HEK293 (cell line): ENCODE results near the gene SLC2A8.

Experiments
- CTCF ChIA-PET: fragments of 350-600 bp; formaldehyde crosslinking; extraction: SDS; loops from one replicate; lab custom pipeline; 2021; ENCODE audit warnings: antibody characterized with exemption; lab: Yijun Ruan, JAX
- POLR2A ChIA-PET: fragments of 300-600 bp; formaldehyde crosslinking; extraction: SDS; loops from one replicate; lab custom pipeline; 2020; ENCODE audit warnings: antibody characterized with exemption, inconsistent platforms; lab: Yijun Ruan, JAX
- H3K27ac ChIP-seq: fragments of 200-500 bp; sonication (Bioruptor generic); 2 replicates; pipeline ENCODE4 v1.5.1; 2014; ENCODE audit warnings: low read depth, low read length, control low read depth, inconsistent platforms; ENCODE audit errors: extremely low read depth
- H3K36me3 ChIP-seq, 2 experiments: fragments of 200-500 bp in 1 of 2; sonication (Bioruptor generic) in 1 of 2; 1 replicate in 1 of 2; 2 replicates in 1 of 2; pipeline ENCODE4 v1.5.1; 2014 to 2017; ENCODE audit warnings: inconsistent platforms in 2 of 2, low read length in 2 of 2; ENCODE audit not compliant: control insufficient read depth in 2 of 2, insufficient read depth in 1 of 2
- H3K4me1 ChIP-seq: fragments of 200-500 bp; sonication (Bioruptor generic); 2 replicates; pipeline ENCODE4 v1.5.1; 2014; ENCODE audit warnings: mild to moderate bottlenecking, low read length, inconsistent platforms; ENCODE audit not compliant: control insufficient read depth, insufficient read depth
- H3K4me3 ChIP-seq: 2 replicates; pipeline ENCODE4 v1.5.1; 2011; ENCODE audit warnings: low read depth, mild to moderate bottlenecking, control low read depth, low read length, moderate library complexity
- H3K9me3 ChIP-seq: fragments of 200-500 bp; sonication (Bioruptor generic); 2 replicates; pipeline ENCODE4 v1.5.1; 2014; ENCODE audit warnings: low read depth, low read length, inconsistent platforms; ENCODE audit not compliant: control insufficient read depth, insufficient read depth
- HOXA7 ChIP-seq: sonication (generic); formaldehyde crosslinking; IDR thresholded peaks from 2 replicates; pipeline ENCODE4 v1.8.1; 2022; ENCODE audit warnings: missing genetic modification reagents, borderline replicate concordance
- MYNN ChIP-seq: fragments of 450-650 bp; formaldehyde crosslinking; IDR thresholded peaks from 2 replicates; pipeline ENCODE4 v1.5.1; 2016; ENCODE audit warnings: missing biosample characterization, missing genetic modification characterization, borderline replicate concordance
- TRIM28 ChIP-seq: IDR thresholded peaks from 2 replicates; pipeline ENCODE4 v1.6.1; 2011; ENCODE audit warnings: low read length, control low read depth, borderline replicate concordance
- YY1 ChIP-seq: fragments of 450-650 bp; formaldehyde crosslinking; IDR thresholded peaks from 2 replicates; pipeline ENCODE4 v1.5.1; 2018; ENCODE audit warnings: missing biosample characterization, missing genetic modification characterization
- ZBTB20 ChIP-seq: fragments of 450-650 bp; formaldehyde crosslinking; IDR thresholded peaks from 2 replicates; pipeline ENCODE4 v1.5.1; 2016; ENCODE audit warnings: missing biosample characterization, missing genetic modification characterization
- ZNF112 ChIP-seq: fragments of 450-650 bp; formaldehyde crosslinking; IDR thresholded peaks from 2 replicates; pipeline ENCODE4 v1.5.0; 2017; ENCODE audit warnings: missing biosample characterization, missing genetic modification characterization
- ZNF138 ChIP-seq: fragments of 450-650 bp; formaldehyde crosslinking; IDR thresholded peaks from 2 replicates; pipeline ENCODE4 v1.5.1; 2016; ENCODE audit warnings: missing biosample characterization, missing genetic modification characterization, borderline replicate concordance
- ZNF202 ChIP-seq: fragments of 450-650 bp; formaldehyde crosslinking; IDR thresholded peaks from 2 replicates; pipeline ENCODE4 v1.5.1; 2016; ENCODE audit warnings: missing biosample characterization, missing genetic modification characterization, borderline replicate concordance
- ZNF223 ChIP-seq: fragments of 450-650 bp; formaldehyde crosslinking; IDR thresholded peaks from 2 replicates; pipeline ENCODE4 v1.5.1; 2016; ENCODE audit warnings: missing biosample characterization, missing genetic modification characterization
- ZNF48 ChIP-seq: fragments of 450-650 bp; formaldehyde crosslinking; IDR thresholded peaks from 2 replicates; pipeline ENCODE4 v1.5.1; 2016; ENCODE audit warnings: missing biosample characterization, missing genetic modification characterization
- ZNF549 ChIP-seq: fragments of 450-650 bp; IDR thresholded peaks from 2 replicates; pipeline ENCODE4 v1.5.1; 2018; ENCODE audit warnings: missing biosample characterization, missing genetic modification characterization, mild to moderate bottlenecking, inconsistent platforms, moderate library complexity
- ZNF558 ChIP-seq: fragments of 450-650 bp; formaldehyde crosslinking; IDR thresholded peaks from 2 replicates; pipeline ENCODE4 v1.5.1; 2016; ENCODE audit warnings: missing biosample characterization, missing genetic modification characterization
- ZNF654 ChIP-seq: fragments of 450-650 bp; formaldehyde crosslinking; IDR thresholded peaks from 2 replicates; pipeline ENCODE4 v1.5.1; 2016; ENCODE audit warnings: low read depth, missing biosample characterization, missing genetic modification characterization
- ZNF664 ChIP-seq: fragments of 450-650 bp; formaldehyde crosslinking; IDR thresholded peaks from 2 replicates; pipeline ENCODE4 v1.5.1; 2016; ENCODE audit warnings: missing biosample characterization, missing genetic modification characterization
- ZNF677 ChIP-seq: fragments of 450-650 bp; IDR thresholded peaks from 2 replicates; pipeline ENCODE4 v1.5.0; 2018; ENCODE audit warnings: missing biosample characterization, mild to moderate bottlenecking, missing genetic modification characterization, moderate library complexity
- ZNF707 ChIP-seq: fragments of 450-650 bp; formaldehyde crosslinking; IDR thresholded peaks from 2 replicates; pipeline ENCODE4 v1.5.1; 2016; ENCODE audit warnings: missing biosample characterization, missing genetic modification characterization
- TF ChIP-seq, protein P1 (sequence below): fragments of 450-650 bp; formaldehyde crosslinking; IDR thresholded peaks from 2 replicates; pipeline ENCODE4 v1.5.1; 2016; ENCODE audit warnings: missing biosample characterization, missing genetic modification characterization, borderline replicate concordance
- TF ChIP-seq, protein P2 (sequence below): fragments of 450-650 bp; formaldehyde crosslinking; IDR thresholded peaks from 2 replicates; pipeline ENCODE4 v1.5.1; 2016; ENCODE audit warnings: missing biosample characterization, missing genetic modification characterization
- TF ChIP-seq, protein P3 (sequence below): fragments of 450-650 bp; formaldehyde crosslinking; IDR thresholded peaks from 2 replicates; pipeline ENCODE4 v1.5.1; 2016; ENCODE audit warnings: missing biosample characterization, missing genetic modification characterization
- TF ChIP-seq, protein P4 (sequence below): fragments of 450-650 bp; formaldehyde crosslinking; IDR thresholded peaks from 2 replicates; pipeline ENCODE4 v1.5.1; 2017; ENCODE audit warnings: missing biosample characterization, missing genetic modification characterization
- TF ChIP-seq, protein P5 (sequence below): fragments of 450-650 bp; formaldehyde crosslinking; IDR thresholded peaks from 2 replicates; pipeline ENCODE4 v1.5.1; 2016; ENCODE audit warnings: missing biosample characterization, missing genetic modification characterization
- TF ChIP-seq, protein P6 (sequence below): fragments of 450-650 bp; formaldehyde crosslinking; IDR thresholded peaks from 2 replicates; pipeline ENCODE4 v1.5.1; 2017; ENCODE audit warnings: missing biosample characterization, mild to moderate bottlenecking, missing genetic modification characterization, moderate library complexity

Gene SLC2A8

DNA sequence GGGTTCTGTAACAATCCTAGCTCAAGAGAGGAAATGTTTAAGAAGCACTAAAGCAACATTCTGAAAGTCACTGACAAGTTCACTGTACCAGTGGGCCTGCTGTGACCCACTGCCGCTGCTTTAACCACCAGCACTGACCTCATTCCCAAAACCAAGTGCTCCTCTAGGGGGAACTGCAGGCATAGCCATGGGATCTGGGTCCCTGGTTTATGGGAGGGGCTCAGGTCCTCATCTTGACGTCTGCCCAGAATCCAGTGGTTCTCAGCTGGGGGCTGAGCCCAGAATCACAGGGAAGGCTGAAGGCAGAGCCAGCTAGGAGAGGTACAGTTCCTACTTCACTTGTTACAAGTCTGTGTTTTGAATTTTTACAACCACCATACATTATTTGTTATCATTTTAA, 36.1 kb upstream of the SLC2A8 start (continued):
- TF ChIP-seq, protein P1, sequence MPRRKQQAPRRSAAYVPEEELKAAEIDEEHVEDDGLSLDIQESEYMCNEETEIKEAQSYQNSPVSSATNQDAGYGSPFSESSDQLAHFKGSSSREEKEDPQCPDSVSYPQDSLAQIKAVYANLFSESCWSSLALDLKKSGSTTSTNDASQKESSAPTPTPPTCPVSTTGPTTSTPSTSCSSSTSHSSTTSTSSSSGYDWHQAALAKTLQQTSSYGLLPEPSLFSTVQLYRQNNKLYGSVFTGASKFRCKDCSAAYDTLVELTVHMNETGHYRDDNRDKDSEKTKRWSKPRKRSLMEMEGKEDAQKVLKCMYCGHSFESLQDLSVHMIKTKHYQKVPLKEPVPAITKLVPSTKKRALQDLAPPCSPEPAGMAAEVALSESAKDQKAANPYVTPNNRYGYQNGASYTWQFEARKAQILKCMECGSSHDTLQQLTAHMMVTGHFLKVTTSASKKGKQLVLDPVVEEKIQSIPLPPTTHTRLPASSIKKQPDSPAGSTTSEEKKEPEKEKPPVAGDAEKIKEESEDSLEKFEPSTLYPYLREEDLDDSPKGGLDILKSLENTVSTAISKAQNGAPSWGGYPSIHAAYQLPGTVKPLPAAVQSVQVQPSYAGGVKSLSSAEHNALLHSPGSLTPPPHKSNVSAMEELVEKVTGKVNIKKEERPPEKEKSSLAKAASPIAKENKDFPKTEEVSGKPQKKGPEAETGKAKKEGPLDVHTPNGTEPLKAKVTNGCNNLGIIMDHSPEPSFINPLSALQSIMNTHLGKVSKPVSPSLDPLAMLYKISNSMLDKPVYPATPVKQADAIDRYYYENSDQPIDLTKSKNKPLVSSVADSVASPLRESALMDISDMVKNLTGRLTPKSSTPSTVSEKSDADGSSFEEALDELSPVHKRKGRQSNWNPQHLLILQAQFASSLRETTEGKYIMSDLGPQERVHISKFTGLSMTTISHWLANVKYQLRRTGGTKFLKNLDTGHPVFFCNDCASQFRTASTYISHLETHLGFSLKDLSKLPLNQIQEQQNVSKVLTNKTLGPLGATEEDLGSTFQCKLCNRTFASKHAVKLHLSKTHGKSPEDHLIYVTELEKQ (tag by site-specific recombination) = no peak
- peak; percentile 16 for TF ChIP-seq ZNF654 (tag by site-specific recombination)

DNA sequence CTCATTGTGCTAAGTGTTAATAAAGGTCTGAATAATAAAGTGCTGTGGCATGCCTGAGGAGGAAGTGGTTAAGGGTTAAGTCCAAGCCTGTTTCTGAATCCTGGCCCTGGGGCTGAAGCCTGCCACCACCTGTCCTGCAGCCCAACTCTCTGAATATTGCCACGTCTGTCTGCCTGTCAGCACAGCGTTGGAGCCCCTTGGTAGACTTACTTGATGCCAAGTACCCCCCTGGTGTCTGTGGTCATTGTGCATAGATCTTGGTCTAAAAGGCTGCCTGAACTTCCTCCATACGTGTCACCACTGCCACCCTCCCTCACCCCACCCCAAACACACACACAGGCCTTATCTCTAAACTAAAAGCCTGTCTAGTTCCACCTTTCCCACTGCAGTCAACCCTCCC, 35.4 kb upstream of the SLC2A8 start:
- ChIA-PET POLR2A (interaction anchor here (0.8 to 2.5 kb wide), 3 partner anchors 35 to 137 kb away, joined by 3 to 12 read pairs (median 3); partner anchors contain the start of genes SLC2A8 and ZNF79), CTCF (interaction anchor here (0.6 to 1.5 kb wide), 5 partner anchors 8 to 224 kb away, joined by 3 to 4 read pairs (median 3); no protein-coding TSS in a partner anchor)
- H3K9me3 ChIP-seq = no peaks in the 10 kb centered on the region
- no peaks in the 10 kb centered on the region for H3K4me1 ChIP-seq
- no peak overlapping the region for H3K27ac ChIP-seq
- TF ChIP-seq ZNF558 (tag by site-specific recombination) (no peak), ZNF48 (no peak), ZNF138 (no peak), HOXA7 (CRISPR knock-in tag) (no peak), ZNF677 (tag by site-specific recombination) (no peak), TRIM28 (no peak), ZBTB20 (no peak)
- TF ChIP-seq, protein P2, sequence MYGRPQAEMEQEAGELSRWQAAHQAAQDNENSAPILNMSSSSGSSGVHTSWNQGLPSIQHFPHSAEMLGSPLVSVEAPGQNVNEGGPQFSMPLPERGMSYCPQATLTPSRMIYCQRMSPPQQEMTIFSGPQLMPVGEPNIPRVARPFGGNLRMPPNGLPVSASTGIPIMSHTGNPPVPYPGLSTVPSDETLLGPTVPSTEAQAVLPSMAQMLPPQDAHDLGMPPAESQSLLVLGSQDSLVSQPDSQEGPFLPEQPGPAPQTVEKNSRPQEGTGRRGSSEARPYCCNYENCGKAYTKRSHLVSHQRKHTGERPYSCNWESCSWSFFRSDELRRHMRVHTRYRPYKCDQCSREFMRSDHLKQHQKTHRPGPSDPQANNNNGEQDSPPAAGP (tag by site-specific recombination) = no peak
- TF ChIP-seq, protein P3, sequence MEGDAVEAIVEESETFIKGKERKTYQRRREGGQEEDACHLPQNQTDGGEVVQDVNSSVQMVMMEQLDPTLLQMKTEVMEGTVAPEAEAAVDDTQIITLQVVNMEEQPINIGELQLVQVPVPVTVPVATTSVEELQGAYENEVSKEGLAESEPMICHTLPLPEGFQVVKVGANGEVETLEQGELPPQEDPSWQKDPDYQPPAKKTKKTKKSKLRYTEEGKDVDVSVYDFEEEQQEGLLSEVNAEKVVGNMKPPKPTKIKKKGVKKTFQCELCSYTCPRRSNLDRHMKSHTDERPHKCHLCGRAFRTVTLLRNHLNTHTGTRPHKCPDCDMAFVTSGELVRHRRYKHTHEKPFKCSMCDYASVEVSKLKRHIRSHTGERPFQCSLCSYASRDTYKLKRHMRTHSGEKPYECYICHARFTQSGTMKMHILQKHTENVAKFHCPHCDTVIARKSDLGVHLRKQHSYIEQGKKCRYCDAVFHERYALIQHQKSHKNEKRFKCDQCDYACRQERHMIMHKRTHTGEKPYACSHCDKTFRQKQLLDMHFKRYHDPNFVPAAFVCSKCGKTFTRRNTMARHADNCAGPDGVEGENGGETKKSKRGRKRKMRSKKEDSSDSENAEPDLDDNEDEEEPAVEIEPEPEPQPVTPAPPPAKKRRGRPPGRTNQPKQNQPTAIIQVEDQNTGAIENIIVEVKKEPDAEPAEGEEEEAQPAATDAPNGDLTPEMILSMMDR (tag by site-specific recombination) = no peak
- TF ChIP-seq, all 188 proteins: peak for 0
- Histone ChIP-seq H3K4me3 (no peak overlapping the region), H3K36me3 (peaks cover 0 to 27% of the 10 kb centered on the region in 2 experiments; a peak in 1 of 3 replicates)

DNA sequence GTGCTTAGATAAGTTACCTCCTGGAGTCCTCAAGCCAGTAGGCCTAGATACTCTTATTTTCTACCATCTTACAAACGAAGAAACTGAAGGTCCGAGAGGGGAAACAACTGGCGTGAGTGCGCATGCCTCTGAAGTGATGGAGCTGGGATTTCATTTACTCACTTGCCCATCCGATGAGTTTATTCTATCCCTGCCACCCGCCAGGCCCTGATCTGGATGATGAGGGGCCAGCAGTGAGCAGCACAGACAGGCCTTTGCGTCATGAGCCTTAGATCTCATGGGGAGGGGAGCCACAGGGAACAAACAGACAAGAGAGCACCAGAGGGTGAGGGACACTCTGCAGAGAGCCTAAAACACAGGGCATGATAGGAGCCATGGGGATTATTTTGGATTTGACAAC, 34.1 kb upstream of the SLC2A8 start:
- Histone ChIP-seq H3K4me1 (no peaks in the 10 kb centered on the region), H3K27ac (no peak overlapping the region), H3K36me3 (peaks cover 0 to 17% of the 10 kb centered on the region in 2 experiments; a peak in 1 of 3 replicates), H3K9me3 (no peaks in the 10 kb centered on the region), H3K4me3 (no peak overlapping the region)
- ChIA-PET POLR2A (no interaction called here), CTCF (interaction anchor here (1.4 kb wide), 1 partner anchor 31 kb away, joined by 3 read pairs; no protein-coding TSS in a partner anchor)
- TF ChIP-seq MYNN (no peak), ZNF549 (no peak), ZNF707 (tag by site-specific recombination) (no peak), ZNF223 (tag by site-specific recombination) (no peak), ZNF202 (tag by site-specific recombination) (no peak), ZNF664 (tag by site-specific recombination) (no peak), YY1 (tag by site-specific recombination) (no peak), ZNF112 (tag by site-specific recombination) (no peak), TRIM28 (no peak)
- TF ChIP-seq, protein P4, sequence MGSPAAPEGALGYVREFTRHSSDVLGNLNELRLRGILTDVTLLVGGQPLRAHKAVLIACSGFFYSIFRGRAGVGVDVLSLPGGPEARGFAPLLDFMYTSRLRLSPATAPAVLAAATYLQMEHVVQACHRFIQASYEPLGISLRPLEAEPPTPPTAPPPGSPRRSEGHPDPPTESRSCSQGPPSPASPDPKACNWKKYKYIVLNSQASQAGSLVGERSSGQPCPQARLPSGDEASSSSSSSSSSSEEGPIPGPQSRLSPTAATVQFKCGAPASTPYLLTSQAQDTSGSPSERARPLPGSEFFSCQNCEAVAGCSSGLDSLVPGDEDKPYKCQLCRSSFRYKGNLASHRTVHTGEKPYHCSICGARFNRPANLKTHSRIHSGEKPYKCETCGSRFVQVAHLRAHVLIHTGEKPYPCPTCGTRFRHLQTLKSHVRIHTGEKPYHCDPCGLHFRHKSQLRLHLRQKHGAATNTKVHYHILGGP (tag by site-specific recombination) = no peak
- TF ChIP-seq, protein P5, sequence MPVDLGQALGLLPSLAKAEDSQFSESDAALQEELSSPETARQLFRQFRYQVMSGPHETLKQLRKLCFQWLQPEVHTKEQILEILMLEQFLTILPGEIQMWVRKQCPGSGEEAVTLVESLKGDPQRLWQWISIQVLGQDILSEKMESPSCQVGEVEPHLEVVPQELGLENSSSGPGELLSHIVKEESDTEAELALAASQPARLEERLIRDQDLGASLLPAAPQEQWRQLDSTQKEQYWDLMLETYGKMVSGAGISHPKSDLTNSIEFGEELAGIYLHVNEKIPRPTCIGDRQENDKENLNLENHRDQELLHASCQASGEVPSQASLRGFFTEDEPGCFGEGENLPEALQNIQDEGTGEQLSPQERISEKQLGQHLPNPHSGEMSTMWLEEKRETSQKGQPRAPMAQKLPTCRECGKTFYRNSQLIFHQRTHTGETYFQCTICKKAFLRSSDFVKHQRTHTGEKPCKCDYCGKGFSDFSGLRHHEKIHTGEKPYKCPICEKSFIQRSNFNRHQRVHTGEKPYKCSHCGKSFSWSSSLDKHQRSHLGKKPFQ (tag by site-specific recombination) = no peak
- TF ChIP-seq, protein P6, sequence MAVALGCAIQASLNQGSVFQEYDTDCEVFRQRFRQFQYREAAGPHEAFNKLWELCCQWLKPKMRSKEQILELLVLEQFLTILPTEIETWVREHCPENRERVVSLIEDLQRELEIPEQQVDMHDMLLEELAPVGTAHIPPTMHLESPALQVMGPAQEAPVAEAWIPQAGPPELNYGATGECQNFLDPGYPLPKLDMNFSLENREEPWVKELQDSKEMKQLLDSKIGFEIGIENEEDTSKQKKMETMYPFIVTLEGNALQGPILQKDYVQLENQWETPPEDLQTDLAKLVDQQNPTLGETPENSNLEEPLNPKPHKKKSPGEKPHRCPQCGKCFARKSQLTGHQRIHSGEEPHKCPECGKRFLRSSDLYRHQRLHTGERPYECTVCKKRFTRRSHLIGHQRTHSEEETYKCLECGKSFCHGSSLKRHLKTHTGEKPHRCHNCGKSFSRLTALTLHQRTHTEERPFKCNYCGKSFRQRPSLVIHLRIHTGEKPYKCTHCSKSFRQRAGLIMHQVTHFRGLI (tag by site-specific recombination) = no peak
